RPMI8226 (cell line): ENCODE results near the gene YTHDC1.
A peak's percentile ranks its signal among the peaks of the same experiment; 100 is the strongest.
"Not testable (repeated sequence)": the region's sequence is repeated elsewhere in the genome, so short reads cannot be mapped to it uniquely, and the experiment has no call there.

Experiments used
- DNase-seq: peaks from one replicate; pipeline ENCODE4 v3.0.0-alpha.2; 2015

YTHDC1 gene

DNA sequence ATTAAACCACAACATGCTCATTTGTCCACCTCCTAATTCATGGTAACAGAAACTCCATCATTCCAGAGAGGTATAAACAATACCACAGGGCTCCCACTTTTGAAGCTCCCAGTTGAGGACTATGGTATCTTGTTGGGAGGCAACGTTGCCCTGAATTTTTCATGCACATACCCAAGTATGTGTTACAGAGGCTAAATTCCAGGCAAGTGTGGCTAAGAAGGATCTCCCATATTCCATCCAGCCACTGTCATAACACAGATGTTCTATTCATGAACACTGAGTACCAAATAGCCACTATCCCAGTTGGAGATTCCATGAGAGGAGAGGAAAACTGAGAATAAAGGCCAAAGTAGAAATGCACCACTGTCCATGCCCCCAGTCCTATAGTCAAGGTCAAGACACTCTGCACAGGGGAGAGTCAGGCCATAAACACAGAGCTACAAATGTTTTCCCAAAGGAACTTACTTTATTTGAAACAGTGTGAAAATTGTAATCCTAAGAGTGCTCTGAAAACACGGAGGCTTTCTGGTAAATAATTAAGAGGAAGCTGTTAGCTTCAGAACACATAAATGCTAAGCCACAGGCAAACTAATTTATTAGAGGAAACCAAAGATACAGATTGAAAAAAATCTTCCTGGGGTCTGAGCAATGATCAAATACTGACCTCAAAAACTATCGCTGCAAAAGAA, 62.0 kb downstream of the YTHDC1 start:
- DNase-seq, result no peak

DNA sequence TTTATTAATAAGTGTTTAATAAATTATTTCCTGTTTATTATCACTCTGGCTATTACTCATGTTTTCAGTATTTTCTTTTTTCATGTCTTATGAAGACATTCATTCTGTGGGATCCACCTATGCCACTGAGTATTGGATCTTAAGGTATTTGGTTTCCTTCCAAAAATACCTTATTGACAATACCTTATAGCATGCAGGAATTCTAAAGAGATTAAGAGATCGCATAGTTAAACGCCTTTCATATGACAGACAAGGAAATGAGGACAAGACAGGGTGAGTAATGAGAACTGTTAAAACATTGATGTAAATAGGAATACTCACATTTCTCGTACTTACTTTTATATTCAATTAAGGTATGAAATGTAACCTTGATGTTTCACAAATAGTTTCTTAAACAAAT, 66.2 kb downstream of the YTHDC1 start:
- no peak for DNase-seq

DNA sequence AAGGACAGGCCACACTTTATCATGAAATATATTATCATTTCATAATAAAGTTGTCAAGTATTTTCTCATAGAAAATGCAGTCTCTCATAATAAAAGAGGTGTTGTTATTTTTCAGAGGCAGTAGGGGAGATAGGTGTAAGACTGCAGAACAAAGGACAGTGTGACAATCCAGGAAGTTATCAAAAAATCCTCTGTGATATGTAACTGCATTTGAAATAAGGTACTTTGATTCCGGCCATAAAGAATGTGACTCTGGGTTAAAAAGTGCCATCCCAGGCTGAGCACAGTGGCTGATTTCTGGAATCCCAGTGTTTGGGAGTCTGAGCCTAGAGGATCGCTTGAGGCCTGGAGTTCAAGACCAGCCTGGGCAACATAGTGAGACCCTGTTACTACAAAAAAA, 66.8 kb downstream of the YTHDC1 start:
- DNase-seq, result no peak

DNA sequence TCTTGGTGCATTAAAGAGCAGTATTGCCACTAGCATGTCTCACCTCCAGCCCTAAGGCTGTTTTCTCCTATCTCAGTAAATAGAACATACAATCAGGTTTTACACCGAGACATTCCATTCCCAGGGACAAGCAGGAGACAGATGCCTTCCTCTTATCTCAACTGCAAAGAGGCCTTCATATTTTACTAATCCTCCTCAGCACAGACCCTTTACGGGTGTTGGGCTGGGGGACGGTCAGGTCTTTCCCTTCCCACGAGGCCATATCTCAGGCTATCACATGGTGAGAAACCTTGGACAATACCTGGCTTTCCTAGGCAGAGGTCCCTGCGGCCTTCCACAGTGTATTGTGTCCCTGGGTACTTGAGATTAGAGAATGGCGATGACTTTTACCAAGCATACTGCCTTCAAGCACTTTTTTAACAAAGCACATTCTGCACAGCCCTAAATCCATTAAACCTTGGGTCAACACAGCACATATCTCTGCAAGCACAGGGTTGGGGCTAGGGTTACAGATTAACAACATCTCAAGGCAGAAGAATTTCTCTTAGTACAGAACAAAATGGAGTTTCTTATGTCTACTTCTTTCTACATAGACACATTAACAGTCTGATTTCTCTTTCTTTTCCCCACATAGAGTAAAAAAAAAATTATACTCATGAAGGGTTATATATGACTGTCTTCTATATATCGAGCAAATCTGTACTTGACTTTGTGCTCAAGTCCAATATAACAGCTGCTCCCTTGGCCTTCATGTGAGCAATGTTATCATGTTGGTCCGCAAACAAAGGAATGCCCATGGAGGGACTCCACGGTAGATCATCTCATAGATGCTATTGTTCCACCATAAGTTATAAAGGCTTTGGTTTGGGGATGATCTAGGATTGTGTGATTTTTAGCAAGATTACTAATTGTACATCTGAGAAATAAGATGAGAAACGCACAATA, 67.8 kb downstream of the YTHDC1 start:
- not testable (repeated sequence) for DNase-seq

DNA sequence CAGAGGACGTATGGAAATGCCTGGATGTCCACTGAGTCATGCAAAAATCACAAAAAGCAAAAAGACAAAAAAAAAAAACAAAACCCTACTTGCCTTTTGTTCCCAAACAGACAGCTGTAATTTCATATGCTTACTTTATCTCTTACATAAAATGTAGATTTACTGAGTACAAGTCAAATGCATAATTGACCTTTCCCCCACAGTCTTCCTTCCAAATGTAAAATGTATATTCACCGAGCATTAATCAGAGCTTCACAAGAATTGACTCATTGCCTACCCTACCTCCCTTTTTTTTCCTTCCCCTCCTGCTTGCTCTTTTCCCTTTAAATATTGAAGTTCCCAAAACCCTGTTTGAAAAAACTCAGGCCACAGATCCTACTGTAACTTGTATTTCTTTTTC, 71.9 kb downstream of the YTHDC1 start:
- no peak for DNase-seq

DNA sequence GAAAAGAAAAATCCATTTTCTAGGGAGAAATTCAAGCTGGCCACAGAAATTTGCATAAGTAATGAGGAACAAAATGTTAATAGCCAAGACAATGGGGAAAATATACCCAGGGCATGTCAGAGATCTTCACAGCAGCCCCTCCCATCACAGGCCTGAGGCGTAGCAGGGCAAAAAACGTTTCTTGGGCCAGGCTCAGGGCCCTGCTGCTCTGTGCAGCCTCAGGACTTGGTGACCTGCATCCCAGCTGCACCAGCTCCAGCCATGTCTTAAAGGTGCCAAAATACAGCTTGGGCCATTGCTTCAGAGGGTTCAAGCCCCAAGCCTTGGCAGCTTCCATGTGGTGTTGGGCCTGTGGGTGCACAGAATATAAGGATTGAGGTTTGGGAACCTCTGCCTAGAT, 72.3 kb downstream of the YTHDC1 start:
- DNase-seq, result no peak

DNA sequence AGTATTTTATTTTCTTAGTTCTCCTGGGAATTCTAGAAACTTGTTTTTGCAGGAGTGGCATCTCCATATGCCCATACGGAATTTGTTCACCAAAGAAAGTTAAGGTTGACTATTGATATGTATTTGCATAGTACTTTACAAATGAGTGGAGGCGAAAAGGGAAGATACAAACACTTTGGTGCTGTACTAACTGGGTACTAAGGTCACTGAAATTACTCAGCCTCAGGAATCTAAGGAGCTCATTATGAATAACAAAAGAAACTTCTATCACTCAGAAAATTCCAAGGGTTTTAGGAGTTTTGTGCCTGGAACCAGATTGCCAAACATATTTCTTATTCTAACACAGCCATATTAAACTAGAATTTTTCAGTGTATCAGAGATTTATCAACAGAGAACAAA, 77.0 kb downstream of the YTHDC1 start:
- DNase-seq, result no peak

DNA sequence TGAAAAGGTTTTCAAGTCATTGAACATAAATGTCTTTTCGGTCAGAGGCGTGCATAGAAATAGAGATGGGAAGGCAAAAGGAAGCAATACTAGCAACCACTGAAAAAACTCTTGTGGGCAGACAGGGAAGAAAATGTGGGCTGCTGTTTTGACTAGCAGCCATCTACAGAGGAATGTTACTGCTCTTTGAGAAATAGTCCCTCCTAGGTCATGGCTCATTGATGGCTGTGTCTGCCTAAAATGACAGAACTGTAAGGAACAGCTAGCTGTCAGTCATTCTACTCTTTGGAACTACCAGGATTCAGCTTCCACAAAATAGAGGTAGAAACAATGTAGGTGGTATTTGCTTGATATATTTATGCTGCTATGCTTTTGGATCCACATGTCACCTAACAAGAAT, 77.5 kb downstream of the YTHDC1 start:
- DNase-seq, result no peak

DNA sequence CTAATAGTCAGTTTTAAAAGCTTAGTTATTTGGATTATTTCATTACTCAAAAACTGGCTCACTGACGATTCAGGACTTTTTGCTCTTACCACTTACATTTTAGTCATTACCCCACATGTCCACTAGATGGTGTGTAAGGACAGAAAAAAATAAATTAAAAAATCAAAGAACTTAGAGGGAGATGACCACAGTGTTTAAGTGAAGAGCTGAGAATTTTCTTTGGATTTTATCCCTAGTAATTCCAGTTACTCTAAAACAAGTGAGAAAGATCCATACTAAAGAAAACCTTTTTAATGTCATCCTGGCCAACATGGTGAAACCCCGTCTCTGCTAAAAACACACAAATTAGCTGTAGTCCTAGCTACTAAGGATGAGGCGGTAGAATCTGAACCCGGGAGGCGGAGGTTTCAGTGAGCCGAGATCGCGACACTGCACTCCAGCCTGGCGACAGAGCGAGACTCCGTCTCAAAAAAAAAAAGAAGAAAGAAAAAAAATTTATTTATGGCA, 78.0 kb downstream of the YTHDC1 start:
- DNase-seq, result peak; percentile 23

DNA sequence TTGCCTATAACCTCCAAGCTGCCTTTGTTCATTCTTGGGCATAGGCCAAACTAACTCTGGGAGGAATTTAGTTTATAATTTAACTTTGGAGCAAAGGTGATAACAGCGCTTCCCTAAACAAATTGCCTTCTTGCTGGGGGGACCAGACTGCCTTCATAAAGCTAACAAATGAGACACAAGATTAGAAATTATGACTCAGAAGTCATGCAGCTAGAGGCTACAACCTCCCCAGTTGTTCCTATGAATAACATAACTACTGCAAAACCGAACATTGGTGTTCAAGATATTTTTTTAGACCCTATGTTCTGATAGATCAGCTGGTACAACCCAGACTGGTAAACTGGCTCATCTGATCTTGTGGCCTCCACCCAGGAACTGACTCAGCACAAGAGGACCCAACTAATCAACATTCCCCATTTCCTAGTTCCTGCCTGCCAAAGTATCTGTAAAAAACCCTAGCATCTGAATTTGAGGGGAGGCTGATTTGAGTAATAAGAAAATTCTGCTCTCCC, 82.4 kb downstream of the YTHDC1 start:
- DNase-seq, result no peak

DNA sequence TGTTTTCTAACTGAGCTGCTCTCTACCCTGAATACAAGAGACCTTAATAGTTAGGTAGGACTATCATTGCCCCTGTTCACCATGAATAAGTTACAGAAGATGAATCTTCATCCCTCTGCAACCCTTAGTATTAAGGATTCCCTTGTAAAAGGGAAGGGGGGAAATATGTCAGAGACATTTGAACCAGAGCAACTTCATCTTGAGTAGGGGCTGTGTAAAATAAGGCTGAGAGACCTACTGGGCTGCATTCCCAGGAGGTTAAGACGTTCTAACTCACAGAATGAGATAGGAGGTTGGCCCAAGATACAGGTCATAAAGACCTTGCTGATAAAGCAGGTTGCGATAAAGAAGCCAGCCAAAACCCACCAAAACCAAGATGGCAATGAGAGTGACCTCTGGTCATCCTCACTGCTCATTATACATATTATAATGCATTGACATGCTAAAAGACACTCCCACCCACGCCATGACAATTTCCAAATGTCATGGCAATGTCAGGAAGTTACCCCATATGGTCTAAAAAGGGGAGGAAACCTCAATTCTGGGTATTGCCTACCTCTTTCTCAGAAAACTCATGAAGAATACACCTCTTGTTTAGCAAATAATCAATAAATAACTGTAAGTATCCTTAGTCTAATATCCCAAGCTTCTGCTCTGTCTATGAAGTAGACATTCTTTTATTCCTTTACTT, 84.9 kb downstream of the YTHDC1 start:
- DNase-seq, result no peak
